ENCODE data around the gene CASP9.

GRCh38 chr1:15479654-15480347, 44.2 kb downstream of the CASP9 start:
- TF ChIP-seq CTCF (conservative IDR thresholded peaks at IDR 0.05 in 1 of 2, IDR thresholded peaks at IDR 0.05 in 1 of 2; ENCODE audit: low read depth in 1 of 2, low read length in 2 of 2) = no peak
- no peak for TF ChIP-seq EZH2 (IDR thresholded peaks at IDR 0.05; ENCODE audit: low read length, missing control alignments)
